AG08396 (cell line): ENCODE measurements around the gene PRKCE.

Experiments used
- DNase-seq: peaks from one replicate; pipeline ENCODE4 v3.0.0; 2012; ENCODE audit warnings: low spot score, mixed read lengths

The PRKCE gene

GRCh38 chr2:45809205-45809604 is 157.7 kb downstream of the PRKCE start:
- DNase-seq = no peak

- DNase-seq = no peak
Observed at GRCh38 chr2:45812011-45812500, 160.6 kb downstream of the PRKCE start.

- no peak for DNase-seq
Observed at GRCh38 chr2:45813003-45813941, 161.8 kb downstream of the PRKCE start.

GRCh38 chr2:45814488-45814887 is 163.0 kb downstream of the PRKCE start:
- no peak for DNase-seq

- no peak for DNase-seq
Observed at GRCh38 chr2:45814951-45815621, 163.6 kb downstream of the PRKCE start.

GRCh38 chr2:45816272-45816671 is 164.8 kb downstream of the PRKCE start:
- DNase-seq = no peak

- DNase-seq = no peak
Observed at GRCh38 chr2:45818591-45818990, 167.1 kb downstream of the PRKCE start.

GRCh38 chr2:45820048-45820447 is 168.6 kb downstream of the PRKCE start:
- no peak for DNase-seq

- no peak for DNase-seq
Observed at GRCh38 chr2:45821558-45822271, 170.2 kb downstream of the PRKCE start.

- DNase-seq = no peak
Observed at GRCh38 chr2:45822272-45822630, 170.8 kb downstream of the PRKCE start.

- DNase-seq = no peak
Observed at GRCh38 chr2:45823723-45824206, 172.3 kb downstream of the PRKCE start.

- DNase-seq = no peak
Observed at GRCh38 chr2:45825001-45825651, 173.7 kb downstream of the PRKCE start.

- DNase-seq = no peak
Observed at GRCh38 chr2:45826460-45826859, 175.0 kb downstream of the PRKCE start.

- peak; percentile 84 for DNase-seq
Observed at GRCh38 chr2:45826884-45827635, 175.6 kb downstream of the PRKCE start.

GRCh38 chr2:45830322-45830721 is 178.8 kb downstream of the PRKCE start:
- DNase-seq = no peak

- no peak for DNase-seq
Observed at GRCh38 chr2:45833301-45833967, 182.0 kb downstream of the PRKCE start.

- no peak for DNase-seq
Observed at GRCh38 chr2:45833968-45834344, 182.5 kb downstream of the PRKCE start.

- no peak for DNase-seq
Observed at GRCh38 chr2:45834372-45834771, 182.9 kb downstream of the PRKCE start.

GRCh38 chr2:45834858-45835257 is 183.4 kb downstream of the PRKCE start:
- no peak for DNase-seq

GRCh38 chr2:45836316-45836715 is 184.8 kb downstream of the PRKCE start:
- no peak for DNase-seq

- DNase-seq = no peak
Observed at GRCh38 chr2:45836740-45837139, 185.3 kb downstream of the PRKCE start.
